Dermis blood vessel endothelial cell (primary cell): ENCODE measurements around the gene MGME1. TPM values are rescaled to one million over a fixed set of nuclear protein-coding genes. Genes with fewer than 3 reads are reported as not detected.

Experiments used
- DNase-seq: peaks from one replicate; pipeline ENCODE4 v3.0.0; 2010
- total RNA-seq: library from RNA; depleted of rRNA; stranded (reverse); fragments of >200 nt; gene quantifications from 2 replicates; pipeline ENCODE4 v1.2.3, GENCODE V29; 2014

Gene MGME1, protein sequence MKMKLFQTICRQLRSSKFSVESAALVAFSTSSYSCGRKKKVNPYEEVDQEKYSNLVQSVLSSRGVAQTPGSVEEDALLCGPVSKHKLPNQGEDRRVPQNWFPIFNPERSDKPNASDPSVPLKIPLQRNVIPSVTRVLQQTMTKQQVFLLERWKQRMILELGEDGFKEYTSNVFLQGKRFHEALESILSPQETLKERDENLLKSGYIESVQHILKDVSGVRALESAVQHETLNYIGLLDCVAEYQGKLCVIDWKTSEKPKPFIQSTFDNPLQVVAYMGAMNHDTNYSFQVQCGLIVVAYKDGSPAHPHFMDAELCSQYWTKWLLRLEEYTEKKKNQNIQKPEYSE
- total RNA-seq: 8.5 and 21.5 TPM in 2 replicates

DNA sequence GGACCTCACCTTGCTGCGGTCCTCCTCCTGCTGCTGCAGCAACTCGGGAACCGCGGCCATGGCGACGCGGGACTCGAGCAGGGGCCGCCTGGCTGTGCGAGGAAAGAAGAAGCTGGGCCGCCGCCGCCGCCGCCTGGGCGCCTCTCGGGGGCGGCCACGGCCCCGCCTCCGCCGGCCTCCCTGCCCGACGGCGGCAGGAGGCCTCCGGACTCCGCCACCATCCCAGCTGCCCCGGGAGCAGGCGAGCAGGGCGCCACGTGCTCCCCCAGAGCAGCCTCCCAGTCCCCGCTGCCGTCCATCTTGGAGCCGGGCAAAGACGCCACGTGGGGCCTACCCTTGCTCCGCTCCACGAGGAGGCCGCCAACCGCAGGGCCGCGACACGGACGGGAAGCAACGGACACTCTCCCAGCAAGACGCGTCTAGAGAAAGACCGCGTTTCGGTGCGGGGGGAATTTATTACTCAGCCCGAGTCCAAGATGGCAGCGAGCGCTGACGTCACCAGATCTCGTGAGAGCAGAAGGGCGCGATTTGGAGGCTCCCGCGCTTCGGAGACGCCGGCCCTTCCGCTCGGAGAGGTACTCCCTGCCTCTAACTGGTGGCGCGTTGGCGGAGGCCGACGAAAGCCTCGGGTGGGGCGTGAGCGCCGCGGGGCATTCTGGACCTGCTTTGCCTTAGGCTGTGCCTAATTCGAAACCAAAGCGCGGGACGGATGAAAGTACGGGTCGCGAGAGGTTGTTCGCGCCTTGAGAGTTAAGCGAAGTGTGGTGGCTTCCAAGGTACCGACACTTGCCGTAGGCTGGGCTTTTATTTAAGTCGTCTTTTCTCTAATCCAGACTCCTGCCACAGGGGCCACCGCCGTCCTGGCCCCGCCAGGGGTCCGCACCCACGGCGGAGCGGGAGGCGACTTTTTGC lies at the start of gene MGME1, which contains the start of gene SNX5:
Gene MGME1 (plus strand): TSS at position 653 of the 912 bp plus-strand sequence. CDS start 842 bp downstream, outside the sequence.
Gene SNX5 (minus strand): TSS at position 429 of the 912 bp plus-strand sequence. CDS start 369 bp downstream, at position 60.
- DNase-seq: peak; percentile 100

- DNase-seq: no peak
These were observed 49.7 kb upstream of the MGME1 start for GRCh38 chr20:17919149-17919548.

DNA sequence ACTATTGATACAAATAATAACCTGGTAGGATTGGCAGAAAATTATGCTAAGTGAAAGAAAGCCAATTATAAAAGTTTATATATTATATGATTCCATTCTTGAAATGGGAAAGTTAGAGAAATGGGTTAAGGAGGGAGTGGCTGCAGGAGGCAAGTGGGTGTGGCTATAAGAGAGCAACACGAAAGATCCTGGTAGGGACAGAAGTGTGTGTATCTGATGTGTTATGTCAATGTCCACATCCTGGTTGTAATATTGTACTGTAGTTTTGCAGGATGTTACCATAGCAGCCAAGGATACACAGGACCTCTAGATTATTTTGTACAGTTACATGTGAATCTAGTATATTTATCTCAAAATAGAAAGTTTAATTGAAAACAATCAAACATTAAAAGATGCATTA lies 47.0 kb upstream of the MGME1 start:
- no peak for DNase-seq

- no peak for DNase-seq
These were observed 43.5 kb upstream of the MGME1 start for GRCh38 chr20:17925141-17925939.

DNA sequence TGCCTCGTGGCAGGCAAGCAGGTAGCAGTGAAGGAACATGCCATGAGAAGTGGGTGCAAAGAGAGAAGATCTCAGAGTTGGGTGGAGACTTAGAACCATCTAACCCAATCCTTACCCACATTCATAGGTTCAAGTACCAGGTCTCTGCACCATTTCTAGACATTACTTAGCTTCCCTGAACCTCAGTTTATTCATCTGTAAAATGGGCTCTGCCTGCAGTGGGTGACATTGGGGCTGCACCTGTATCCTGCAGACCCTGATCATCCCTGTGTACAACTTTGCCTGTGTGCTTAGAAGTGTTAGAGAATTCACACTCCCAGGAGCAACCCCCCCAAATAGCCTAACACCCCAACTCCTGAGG lies 42.9 kb upstream of the MGME1 start:
- no peak for DNase-seq

DNA sequence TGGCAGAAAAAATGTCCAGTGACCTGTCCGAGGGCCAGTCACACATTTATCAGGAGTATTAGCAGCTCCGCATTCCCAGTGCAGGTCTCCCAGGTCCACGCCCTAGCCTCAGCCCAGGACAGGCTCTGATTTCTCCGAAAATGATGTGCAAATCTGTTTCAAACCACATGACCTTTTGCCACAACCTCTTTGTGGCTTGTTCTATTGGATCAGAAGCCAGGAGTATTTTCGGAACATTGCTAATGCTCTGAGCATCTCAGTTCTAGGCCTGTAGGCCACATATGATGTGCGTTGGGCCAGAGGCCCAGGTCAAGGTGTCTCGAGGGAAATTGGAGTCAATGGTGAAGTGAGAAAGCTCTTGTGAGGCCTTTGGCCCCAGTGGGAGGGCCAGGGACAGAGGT lies 40.6 kb upstream of the MGME1 start:
- DNase-seq: no peak

- DNase-seq: no peak
These were observed 40.0 kb upstream of the MGME1 start for GRCh38 chr20:17928633-17929311.

- no peak for DNase-seq
These were observed 37.3 kb upstream of the MGME1 start for GRCh38 chr20:17931513-17931912.

- DNase-seq: no peak
These were observed 36.4 kb upstream of the MGME1 start for GRCh38 chr20:17932396-17932795.

DNA sequence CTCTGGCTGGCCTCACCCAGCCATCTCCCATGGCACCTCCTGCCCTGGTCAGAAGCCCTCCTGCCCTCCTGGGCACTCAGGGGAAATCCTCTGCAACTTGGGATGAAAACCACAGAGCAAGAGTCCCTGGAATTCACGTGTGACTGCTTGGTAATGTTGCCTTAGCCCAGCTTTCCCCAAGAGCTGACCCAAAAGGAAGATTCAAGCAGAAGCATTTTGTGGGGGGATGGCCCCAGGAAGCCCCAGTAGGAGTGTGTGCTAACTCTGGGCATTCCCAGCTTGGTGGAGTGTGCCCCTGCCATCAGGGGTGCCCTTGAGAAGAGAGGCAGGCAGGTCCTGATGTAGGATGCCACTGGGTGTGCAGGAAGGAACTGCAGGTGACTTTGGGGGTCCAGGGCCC lies 35.7 kb upstream of the MGME1 start:
- DNase-seq: no peak

DNA sequence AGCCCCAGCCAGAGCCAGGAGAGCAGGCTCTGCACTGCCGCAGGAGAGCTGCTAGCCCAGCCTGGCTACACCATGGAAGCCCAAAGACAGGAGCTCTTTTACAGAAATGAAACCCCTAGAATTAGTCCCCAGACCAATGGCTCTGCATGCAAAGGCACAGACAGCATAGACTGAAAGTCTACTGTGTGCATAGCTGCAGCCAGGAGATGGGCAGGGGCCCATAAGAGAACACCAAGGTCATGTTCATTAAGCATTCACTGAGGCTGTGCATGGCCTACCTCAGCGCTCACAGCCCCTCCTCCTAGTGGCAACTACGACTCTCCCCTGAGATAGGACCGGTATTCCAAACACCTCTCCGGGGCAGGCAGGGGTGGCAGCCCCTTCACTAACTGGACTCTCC lies 35.1 kb upstream of the MGME1 start:
- DNase-seq: no peak

DNA sequence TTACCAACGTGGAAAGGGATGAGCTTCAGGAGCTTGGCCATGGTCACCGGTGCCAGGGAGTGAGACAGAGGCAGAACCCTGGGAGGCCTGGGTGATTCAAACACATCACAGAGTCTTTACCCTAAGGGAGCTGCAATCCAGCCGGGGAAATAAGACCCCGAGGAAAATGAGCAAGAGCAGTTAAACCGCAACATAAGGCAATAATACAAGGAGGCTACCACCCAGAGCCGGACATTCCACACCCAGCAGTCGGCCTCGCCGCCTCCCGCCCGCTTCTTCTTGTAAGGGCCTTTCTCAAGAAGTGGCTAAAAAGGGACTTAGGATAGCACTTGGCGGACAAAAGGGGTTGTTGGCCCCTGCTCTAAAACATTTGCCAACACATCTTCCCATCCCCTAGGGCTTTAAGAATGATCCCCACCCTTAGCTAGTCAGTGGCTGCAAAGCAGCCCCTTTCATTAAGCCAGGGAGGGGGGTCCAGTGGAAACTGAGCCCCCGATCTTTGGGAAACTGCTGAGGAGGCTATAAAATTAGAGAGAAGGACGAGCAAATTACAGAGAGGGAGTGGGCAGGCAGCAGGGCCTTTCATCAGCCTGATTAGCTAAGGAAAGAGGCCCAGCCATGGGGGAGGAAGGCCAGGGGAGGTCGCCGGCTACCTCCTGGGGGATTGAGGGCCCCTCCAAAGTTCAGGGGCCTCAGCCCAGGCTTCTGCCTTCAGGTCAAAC lies 34.5 kb upstream of the MGME1 start:
- no peak for DNase-seq

DNA sequence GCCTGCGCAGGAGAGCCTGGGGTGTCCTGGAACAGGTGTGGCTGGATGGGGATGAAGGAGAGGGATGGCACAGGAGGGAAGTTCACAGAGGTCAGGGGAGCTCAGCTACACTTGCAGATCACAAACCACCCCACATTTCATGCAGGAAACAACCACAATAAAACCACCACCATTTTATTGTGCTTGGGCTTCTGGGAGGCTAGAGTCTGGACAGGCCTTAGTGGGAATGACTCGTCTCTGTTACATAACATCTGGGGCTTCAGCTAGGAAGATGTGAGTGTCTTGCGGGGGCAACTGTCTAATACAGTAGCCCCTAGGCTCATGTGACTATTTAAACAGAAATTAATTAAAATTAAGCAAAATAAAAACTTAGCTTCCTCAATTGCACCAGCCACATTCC lies 33.6 kb upstream of the MGME1 start:
- DNase-seq: no peak

- DNase-seq: no peak
These were observed 33.1 kb upstream of the MGME1 start for GRCh38 chr20:17935761-17936160.

- DNase-seq: no peak
These were observed 32.5 kb upstream of the MGME1 start for GRCh38 chr20:17936286-17936760.

DNA sequence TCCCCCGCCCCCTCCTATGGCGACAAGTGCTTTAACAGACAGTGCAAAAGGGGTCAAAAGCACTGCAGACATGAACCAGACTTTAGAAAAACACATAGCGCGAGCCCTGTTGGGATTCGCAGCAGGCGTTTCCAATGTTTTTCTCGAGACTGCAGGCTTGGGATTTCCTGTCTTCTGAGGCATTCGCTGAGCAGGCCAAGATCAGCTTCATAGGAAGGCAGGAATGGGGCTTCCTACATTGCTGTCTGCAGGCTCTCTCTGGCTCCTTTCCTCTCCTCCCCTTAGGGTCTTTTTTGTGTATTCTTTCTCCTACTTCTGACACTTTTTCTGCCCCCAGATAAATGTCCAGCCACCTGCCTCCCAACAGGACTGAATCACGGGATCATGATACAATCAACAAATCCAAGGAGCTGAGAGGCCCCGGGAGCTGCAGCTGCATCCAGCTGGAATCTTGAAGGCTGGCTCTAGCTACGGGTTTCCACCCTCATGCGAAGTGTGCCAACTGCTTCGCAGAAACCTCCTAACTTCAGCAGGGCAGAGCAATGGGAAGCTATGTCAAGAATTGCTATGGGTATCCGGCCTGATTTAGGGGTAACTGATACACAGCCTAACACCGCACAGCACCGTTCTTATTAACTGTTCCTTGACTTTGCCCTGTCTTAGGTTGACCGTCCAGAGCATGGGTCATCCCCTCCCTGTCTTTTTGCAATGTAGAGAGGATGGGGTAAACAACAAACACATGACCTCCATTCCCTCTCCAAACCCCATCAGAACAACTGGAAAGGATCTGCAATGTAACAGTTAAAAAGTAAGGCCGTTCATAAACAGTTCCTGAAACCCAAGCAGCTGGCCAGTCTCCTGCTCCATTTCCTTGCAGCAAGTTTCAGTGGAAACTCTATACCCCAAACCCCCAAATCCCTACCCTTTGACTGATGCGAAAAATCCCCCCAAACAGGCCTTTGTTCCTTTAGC lies 31.8 kb upstream of the MGME1 start:
- peak; percentile 64 for DNase-seq

DNA sequence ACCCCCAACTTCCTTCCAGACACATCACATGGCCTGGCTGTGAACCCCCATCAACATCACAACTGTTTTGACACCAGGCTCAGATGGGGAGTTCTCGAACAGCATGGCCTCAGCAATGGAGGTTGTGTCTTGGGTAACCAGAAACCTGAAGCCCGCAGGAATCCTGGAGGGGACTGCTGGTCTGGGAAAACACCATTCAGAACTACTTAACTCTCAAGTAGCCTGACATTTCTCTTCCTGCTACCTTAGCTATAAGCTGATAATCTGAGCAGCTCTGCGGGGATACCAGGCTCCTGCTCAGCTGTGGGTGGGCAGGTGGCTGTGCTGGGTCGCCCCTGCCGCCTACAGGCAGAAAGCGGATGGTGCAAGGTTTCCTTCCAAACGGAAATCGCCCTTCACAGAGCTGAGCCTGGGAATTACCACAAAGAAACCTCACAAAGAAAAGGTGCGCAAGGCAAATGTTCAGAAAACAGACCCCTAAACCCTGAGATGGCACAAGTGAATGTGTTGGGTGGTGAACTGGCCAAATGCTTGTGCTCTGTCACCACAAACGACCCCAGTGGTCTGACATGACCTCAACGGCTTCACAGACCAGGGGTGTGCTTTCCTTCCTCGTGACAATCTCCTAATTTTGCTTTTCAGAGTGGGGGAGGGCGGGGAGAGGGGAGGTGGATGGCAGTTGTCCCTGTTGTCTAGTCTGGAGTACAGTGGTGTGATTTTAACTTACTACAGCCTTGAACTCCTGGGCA lies 29.8 kb upstream of the MGME1 start:
- DNase-seq: peak; percentile 81

DNA sequence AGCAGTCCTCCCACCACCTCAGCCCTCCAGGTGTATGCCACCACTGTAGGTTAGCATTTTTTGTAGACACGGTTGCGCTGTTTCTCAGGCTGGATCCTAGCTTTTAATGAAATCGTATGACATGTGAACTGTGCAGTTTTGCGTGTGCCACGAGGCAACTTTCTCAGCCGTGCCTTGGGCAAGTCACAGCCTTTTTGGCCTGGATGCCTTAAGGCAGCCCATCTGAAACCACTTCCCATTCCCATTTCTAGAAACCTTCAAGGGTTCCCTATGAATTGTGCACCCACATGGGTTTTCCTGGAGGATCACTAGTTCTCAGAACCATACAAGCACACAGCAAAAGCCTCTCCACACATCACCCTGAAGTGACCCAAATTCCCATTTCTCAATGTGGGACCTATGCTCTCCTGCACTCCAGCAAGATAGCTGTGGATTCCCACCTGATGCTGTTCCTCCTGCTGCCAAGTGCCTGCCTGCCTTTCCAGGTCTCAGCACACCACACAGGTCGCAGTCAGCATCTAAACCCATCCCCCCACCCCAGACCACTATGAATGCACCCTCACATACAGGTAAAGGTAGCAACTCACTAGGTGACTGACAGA lies 29.1 kb upstream of the MGME1 start:
- no peak for DNase-seq
